Endothelial cell of umbilical vein (primary cell): ENCODE data around the gene BRSK2. TPM values are rescaled to one million over a fixed set of nuclear protein-coding genes. Genes with fewer than 3 reads are reported as not detected.
"Not testable (repeated sequence)": the region's sequence is repeated elsewhere in the genome, so short reads cannot be mapped to it uniquely, and the experiment has no call there.

ENCODE experiments used
- BruUV-seq: library from RNA; stranded (reverse); fragments of 400-500 nt; replicated peaks from 2 replicates; lab custom pipeline; 2021; lab: Mats Ljungman, UMichigan
- CTCF ChIA-PET: fragments of 300-600, 350-600 bp; sonication (Branson Sonifier 250); formaldehyde crosslinking; loops from one replicate; lab custom pipeline; 2021; ENCODE audit warnings: antibody characterized with exemption, inconsistent platforms; lab: Charles Lee
- POLR2A ChIA-PET: fragments of 300-600, 350-600 bp; sonication (Branson Sonifier 250); formaldehyde crosslinking; loops from one replicate; lab custom pipeline; 2021; ENCODE audit warnings: antibody characterized with exemption, inconsistent platforms; lab: Charles Lee
- DNase-seq: peaks from one replicate; pipeline ENCODE4 v3.0.0-alpha.2; 2011; ENCODE audit warnings: low read depth, low spot score
- FAIRE-seq: peaks from 2 replicates; lab custom pipeline; 2011; peaks lifted over from hg19 to GRCh38; lab: Jason Lieb, UNC
- H2AFZ ChIP-seq: 2 replicates; pipeline ENCODE4 v1.6.0; 2012; ENCODE audit warnings: low read depth, low read length, control low read depth, inconsistent platforms
- H3K27ac ChIP-seq: 2 replicates; pipeline ENCODE4 v1.5.1; 2011; ENCODE audit warnings: low read depth, mild to moderate bottlenecking, control low read depth, low read length, moderate library complexity; ENCODE audit not compliant: insufficient read depth
- H3K27me3 ChIP-seq, 2 experiments: 2 replicates each; pipeline versions ENCODE4 v1.6.0 to v1.6.1; 2011; ENCODE audit warnings: low read length in 2 of 2, mixed read lengths in 1 of 2; ENCODE audit not compliant: control insufficient read depth in 2 of 2, insufficient read depth in 2 of 2
- H3K36me3 ChIP-seq, 2 experiments: 2 replicates in 1 of 2; 3 replicates in 1 of 2; pipeline ENCODE4 v1.5.1; 2011; ENCODE audit warnings: low read length in 2 of 2, mild to moderate bottlenecking in 1 of 2, moderate library complexity in 1 of 2; ENCODE audit not compliant: control insufficient read depth in 2 of 2, insufficient read depth in 2 of 2; ENCODE audit errors: extremely low read depth in 1 of 2
- H3K4me1 ChIP-seq: 3 replicates; pipeline ENCODE4 v1.5.1; 2011; ENCODE audit warnings: mild to moderate bottlenecking, low read length; ENCODE audit not compliant: control insufficient read depth, insufficient read depth; ENCODE audit errors: extremely low read depth
- H3K4me2 ChIP-seq: 2 replicates; pipeline ENCODE4 v1.6.1; 2011; ENCODE audit warnings: low read length, control low read depth, mixed read lengths; ENCODE audit not compliant: insufficient read depth
- H3K4me3 ChIP-seq, 3 experiments: fragments of 200-600 bp in 1 of 3; sonication (generic), shearing (Covaris generic) in 1 of 3; replicated peaks in 1 of 3; 2 replicates each; pipeline ENCODE4 v1.5.1; 2011 to 2016; ENCODE audit warnings: control low read depth in 3 of 3, low read length in 3 of 3, mild to moderate bottlenecking in 2 of 3, inconsistent platforms in 1 of 3, low read depth in 1 of 3, moderate library complexity in 1 of 3; ENCODE audit not compliant: insufficient read depth in 1 of 3
- H3K79me2 ChIP-seq: 2 replicates; pipeline ENCODE4 v1.6.0; 2012; ENCODE audit warnings: low read length, inconsistent platforms; ENCODE audit not compliant: control insufficient read depth, insufficient read depth
- H3K9ac ChIP-seq: replicated peaks from 2 replicates; pipeline ENCODE3; 2011; ENCODE audit warnings: low read length, control low read depth; ENCODE audit not compliant: insufficient read depth; ENCODE audit errors: extremely low read depth
- H3K9me1 ChIP-seq: replicated peaks from 3 replicates; pipeline ENCODE4 v1.6.0; 2011; ENCODE audit warnings: mild to moderate bottlenecking, low read length; ENCODE audit not compliant: control insufficient read depth, insufficient read depth; ENCODE audit errors: extremely low read depth
- H3K9me3 ChIP-seq: replicated peaks from 2 replicates; pipeline ENCODE4 v1.5.1; 2012; ENCODE audit warnings: low read length, inconsistent platforms; ENCODE audit not compliant: control insufficient read depth, insufficient read depth
- H4K20me1 ChIP-seq: replicated peaks from 2 replicates; pipeline ENCODE3; 2011; ENCODE audit warnings: mild to moderate bottlenecking, low read length; ENCODE audit not compliant: control insufficient read depth, insufficient read depth; ENCODE audit errors: extremely low read depth
- CTCF ChIP-seq, 2 donors: IDR thresholded peaks; 1 replicate in 1 of 2; 2 replicates in 1 of 2; pipeline ENCODE4 v1.5.1; 2011; ENCODE audit warnings: low read length in 2 of 2, mild to moderate bottlenecking in 2 of 2, moderate library complexity in 2 of 2, control low read depth in 1 of 2, inconsistent platforms in 1 of 2, low read depth in 1 of 2; ENCODE audit not compliant: insufficient read depth in 1 of 2; ENCODE audit errors: extremely low read depth in 1 of 2
- EZH2 ChIP-seq: IDR thresholded peaks from 2 replicates; pipeline ENCODE4 v1.6.1; 2012; ENCODE audit warnings: borderline replicate concordance, low read depth, mild to moderate bottlenecking, moderate library complexity, low read length, inconsistent platforms; ENCODE audit not compliant: severe bottlenecking
- FOS ChIP-seq: IDR thresholded peaks from 2 replicates; pipeline ENCODE4 v1.6.1; 2011; ENCODE audit warnings: mild to moderate bottlenecking, low read length, moderate library complexity, borderline replicate concordance; ENCODE audit not compliant: insufficient read depth
- GATA2 ChIP-seq: IDR thresholded peaks from 2 replicates; pipeline ENCODE4 v1.7.0; 2011; ENCODE audit warnings: low read depth, mild to moderate bottlenecking, moderate library complexity, mixed read lengths, low read length; ENCODE audit not compliant: insufficient read length, insufficient read depth
- JUN ChIP-seq: IDR thresholded peaks from 2 replicates; pipeline ENCODE4 v1.6.1; 2011; ENCODE audit warnings: borderline replicate concordance, low read depth; ENCODE audit not compliant: insufficient read length, insufficient read depth
- MAX ChIP-seq: IDR thresholded peaks from 2 replicates; pipeline ENCODE4 v1.6.1; 2011; ENCODE audit not compliant: insufficient read depth, insufficient read length
- MYC ChIP-seq: IDR thresholded peaks from one replicate; pipeline ENCODE4 v1.6.1; 2011; ENCODE audit warnings: mild to moderate bottlenecking, low read depth, low read length
- POLR2A ChIP-seq: IDR thresholded peaks from 2 replicates; pipeline ENCODE4 v1.6.1; 2012; ENCODE audit warnings: low read depth, mild to moderate bottlenecking, control low read depth, low read length
- POLR2AphosphoS5 ChIP-seq: IDR thresholded peaks from 2 replicates; pipeline ENCODE4 v1.6.1; 2012; ENCODE audit warnings: low read depth, mild to moderate bottlenecking, control low read depth, low read length, moderate library complexity; ENCODE audit not compliant: insufficient read depth
- dilution Hi-C: fragments of 300-500 bp; cut with MboI; formaldehyde crosslinking; loops from one replicate; pipeline ENCODE4 v1.15.0; 2019; ENCODE audit warnings: low sequenced_read_pairs; ENCODE audit not compliant: extremely low pct_ligation_motif_present
- intact Hi-C: fragments of 100-400 bp; cut with micrococcal nuclease; formaldehyde crosslinking; loops from one replicate; pipeline ENCODE4 v1.10.0; 2022
- polyA plus RNA-seq, 4 experiments: library from polyadenylated mRNA; depleted of rRNA in 3 of 4; stranded (reverse) in 3 of 4; unstranded in 1 of 4; fragments of >200 nt; gene quantifications; 2 replicates each; pipeline versions ENCODE4 v1.2.1 to v1.2.3, GENCODE V29; 2011 to 2012; ENCODE audit warnings: missing spikeins in 1 of 4
- total RNA-seq: library from RNA; stranded (reverse); gene quantifications from 2 replicates; pipeline ENCODE4 v1.2.3, GENCODE V29; 2021

BRSK2 gene
- total and polyA plus RNA-seq, 2 donors (not counting 3 experiments of a cell fraction or from before 2014, with no cell fraction given) = 0.08 to 0.20 TPM

DNA sequence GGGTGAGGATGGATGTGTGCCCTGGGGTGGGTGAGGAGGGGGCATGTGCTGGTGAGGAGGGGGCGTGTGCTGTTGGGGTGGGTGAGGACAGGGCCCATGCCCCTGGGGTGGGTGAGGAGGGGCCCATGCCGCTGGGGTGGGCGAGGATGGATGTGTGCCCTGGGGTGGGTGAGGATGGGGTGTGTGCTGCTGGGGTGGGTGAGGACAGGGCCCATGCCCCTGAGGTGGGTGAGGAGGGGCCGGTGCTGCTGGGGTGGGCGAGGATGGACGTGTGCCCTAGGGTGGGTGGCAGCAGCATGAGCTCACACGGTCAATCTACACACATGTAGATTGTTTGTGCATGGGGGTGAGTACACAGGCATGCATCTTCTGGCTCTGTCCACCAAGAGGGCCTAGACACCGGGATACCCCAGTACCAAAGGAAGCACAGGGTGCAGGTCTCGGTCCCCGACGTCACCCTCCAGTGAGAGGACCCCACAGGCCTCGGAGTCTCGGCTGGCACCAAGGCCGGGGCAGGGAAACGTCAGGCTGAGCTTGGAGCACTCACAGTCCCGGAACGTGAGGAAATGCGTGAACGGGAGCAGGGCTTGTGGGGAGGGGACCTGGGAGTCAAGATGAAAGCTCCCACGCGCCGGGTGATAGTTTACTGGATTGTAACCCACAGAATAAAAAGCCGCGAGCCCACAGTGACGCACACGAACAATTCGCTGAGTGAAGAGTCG is 42.9 kb upstream of the BRSK2 start:
- BruUV-seq = no TSS peak
- Histone ChIP-seq H3K9me3 (no peaks in the 10 kb centered on the region), H4K20me1 (no peaks in the 10 kb centered on the region), H3K27me3 (no peaks in the 10 kb centered on the region), H3K27ac (no peak overlapping the region), H3K79me2 (no peaks in the 10 kb centered on the region), H3K36me3 (no peaks in the 10 kb centered on the region), H2AFZ (no peak overlapping the region), H3K9ac (no peak overlapping the region), H3K4me2 (no peak overlapping the region), H3K4me3 (no peak overlapping the region), H3K4me1 (no peaks in the 10 kb centered on the region), H3K9me1 (no peaks in the 10 kb centered on the region)
- FAIRE-seq (no peak), DNase-seq (no peak)
- ChIA-PET CTCF (no interaction called here), POLR2A (no interaction called here)
- no peak for TF ChIP-seq CTCF (IDR thresholded peaks at IDR 0.05; ENCODE audit: extremely low read depth in 1 of 2, insufficient read depth in 1 of 2, low read depth in 1 of 2, low read length in 2 of 2)
- no peak for TF ChIP-seq MAX
- no peak for TF ChIP-seq FOS
- TF ChIP-seq MYC = no peak
- TF ChIP-seq GATA2 = no peak
- no peak for TF ChIP-seq POLR2A
- TF ChIP-seq EZH2 = no peak
- no peak for TF ChIP-seq JUN
- TF ChIP-seq POLR2AphosphoS5 = no peak
- dilution Hi-C loops = no loop called here
- intact Hi-C loops = no loop called here

DNA sequence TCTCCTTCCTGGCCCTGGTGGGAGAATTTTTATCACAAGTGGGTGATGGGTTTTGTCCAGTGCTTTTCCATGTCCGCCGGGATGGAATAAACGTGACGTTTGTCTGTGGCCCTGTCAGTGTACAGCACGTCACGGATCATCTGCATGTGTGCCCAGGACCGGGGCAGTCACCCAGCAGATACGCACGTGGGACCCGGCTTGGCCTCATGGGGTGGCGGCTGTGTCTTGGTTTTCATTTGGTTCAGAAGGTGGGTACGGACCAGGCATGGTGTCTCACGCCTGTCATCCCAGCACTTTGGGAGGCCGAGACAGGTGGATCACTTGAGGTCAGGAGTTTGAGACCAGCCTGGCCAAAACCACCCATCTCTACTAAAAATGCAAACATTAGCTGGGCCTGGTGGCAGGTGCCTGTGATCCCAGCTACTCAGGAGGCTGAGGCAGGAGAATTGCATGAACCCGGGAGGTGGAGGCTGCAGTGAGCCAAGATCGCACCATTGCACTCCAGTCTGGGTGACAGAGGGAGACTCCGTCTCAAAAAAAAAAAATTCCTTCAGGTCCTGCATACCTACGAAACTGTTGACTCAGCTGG is 42.2 kb upstream of the BRSK2 start:
- BruUV-seq, dilution Hi-C loops, H3K9ac ChIP-seq, H4K20me1 ChIP-seq, DNase-seq, FAIRE-seq, POLR2A ChIA-PET, H3K4me2 ChIP-seq, H3K79me2 ChIP-seq, intact Hi-C loops, H3K9me1 ChIP-seq, H3K4me3 ChIP-seq, H3K36me3 ChIP-seq, H2AFZ ChIP-seq, CTCF ChIA-PET, H3K27me3 ChIP-seq, H3K27ac ChIP-seq, H3K9me3 ChIP-seq, H3K4me1 ChIP-seq: not testable (repeated sequence)
